Pulmonary artery endothelial cell (primary cell): Measurements from ENCODE around the gene RPS6KA5. TPM values are rescaled to one million over a fixed set of nuclear protein-coding genes. Genes with fewer than 3 reads are reported as not detected.
A peak's percentile ranks its signal among the peaks of the same experiment; 100 is the strongest.
"Not testable (repeated sequence)": the region's sequence is repeated elsewhere in the genome, so short reads cannot be mapped to it uniquely, and the experiment has no call there.

ENCODE experiments used
- DNase-seq: peaks from one replicate; pipeline ENCODE4 v3.0.0-alpha.2; 2011; ENCODE audit warnings: low read depth, low spot score
- total RNA-seq: library from RNA; depleted of rRNA; stranded (reverse); fragments of >200 nt; gene quantifications from 2 replicates; pipeline ENCODE4 v1.2.3, GENCODE V29; 2014

RPS6KA5 gene
- total RNA-seq, 1 donor from 2014 or later, result 5.3 TPM

GRCh38 chr14:90940318-90940962 lies 120.0 kb downstream of the RPS6KA5 start:
- no peak for DNase-seq

GRCh38 chr14:90939252-90939795 lies 121.1 kb downstream of the RPS6KA5 start:
- DNase-seq, result not testable (repeated sequence)

- no peak for DNase-seq
Observed at GRCh38 chr14:90938615-90939014, 121.8 kb downstream of the RPS6KA5 start.

GRCh38 chr14:90936757-90937440 lies 123.5 kb downstream of the RPS6KA5 start:
- DNase-seq, result no peak

- no peak for DNase-seq
Observed at GRCh38 chr14:90924621-90925340, 135.7 kb downstream of the RPS6KA5 start.

- DNase-seq, result no peak
Observed at GRCh38 chr14:90922141-90922540, 138.3 kb downstream of the RPS6KA5 start.

GRCh38 chr14:90911121-90911520 lies 149.3 kb downstream of the RPS6KA5 start:
- no peak for DNase-seq

GRCh38 chr14:90907178-90907577 lies 153.3 kb downstream of the RPS6KA5 start:
- no peak for DNase-seq

- DNase-seq, result no peak
Observed at GRCh38 chr14:90905531-90905930, 154.9 kb downstream of the RPS6KA5 start.

GRCh38 chr14:90903101-90903500 lies 157.3 kb downstream of the RPS6KA5 start:
- peak; percentile 17 for DNase-seq

- no peak for DNase-seq
Observed at GRCh38 chr14:90900476-90901083, 159.9 kb downstream of the RPS6KA5 start.

- no peak for DNase-seq
Observed at GRCh38 chr14:90897022-90897421, 163.4 kb downstream of the RPS6KA5 start.

- no peak for DNase-seq
Observed at GRCh38 chr14:90894241-90894640, 166.2 kb downstream of the RPS6KA5 start.

- DNase-seq, result no peak
Observed at GRCh38 chr14:90893510-90893909, 166.9 kb downstream of the RPS6KA5 start.

GRCh38 chr14:90892970-90893369 lies 167.5 kb downstream of the RPS6KA5 start:
- no peak for DNase-seq

GRCh38 chr14:90891326-90891725 lies 169.1 kb downstream of the RPS6KA5 start:
- no peak for DNase-seq

- no peak for DNase-seq
Observed at GRCh38 chr14:90890322-90891020, 170.0 kb downstream of the RPS6KA5 start.

- no peak for DNase-seq
Observed at GRCh38 chr14:90886297-90886815, 174.1 kb downstream of the RPS6KA5 start.

- DNase-seq, result no peak
Observed at GRCh38 chr14:90883782-90884181, 176.7 kb downstream of the RPS6KA5 start.

- no peak for DNase-seq
Observed at GRCh38 chr14:90883197-90883596, 177.2 kb downstream of the RPS6KA5 start.

GRCh38 chr14:90880282-90880681 lies 180.2 kb downstream of the RPS6KA5 start:
- DNase-seq, result no peak
